IPS-20b (cell line): ENCODE results near the gene TNXB.
"Not testable (repeated sequence)": the region's sequence is repeated elsewhere in the genome, so short reads cannot be mapped to it uniquely, and the experiment has no call there.

Source experiments
- H3K27ac ChIP-seq: one replicate; pipeline ENCODE4 v1.5.1; 2013; ENCODE audit warnings: low read length
- H3K27me3 ChIP-seq: 2 replicates; pipeline ENCODE4 v1.6.1; 2013; ENCODE audit warnings: mild to moderate bottlenecking, low read length, inconsistent platforms; ENCODE audit not compliant: insufficient read depth
- H3K36me3 ChIP-seq: 2 replicates; pipeline ENCODE4 v1.6.1; 2013; ENCODE audit warnings: low read depth, mild to moderate bottlenecking, inconsistent platforms, low read length, moderate library complexity; ENCODE audit not compliant: insufficient read depth
- H3K4me1 ChIP-seq: 2 replicates; pipeline ENCODE4 v1.6.1; 2013; ENCODE audit warnings: mild to moderate bottlenecking, control low read depth, inconsistent platforms, low read length, moderate library complexity; ENCODE audit not compliant: insufficient read depth
- H3K4me3 ChIP-seq: 2 replicates; pipeline ENCODE4 v1.5.1; 2013; ENCODE audit warnings: mild to moderate bottlenecking, low read length, inconsistent platforms
- H3K9ac ChIP-seq: 2 replicates; pipeline ENCODE4 v1.6.1; 2013; ENCODE audit warnings: low read depth, mild to moderate bottlenecking, inconsistent platforms, low read length, moderate library complexity
- H3K9me3 ChIP-seq: 2 replicates; pipeline ENCODE4 v1.6.1; 2013; ENCODE audit warnings: mild to moderate bottlenecking, low read depth, low read length, inconsistent platforms; ENCODE audit not compliant: insufficient read depth

TNXB gene

GRCh38 chr6:32037598-32038524, 71.3 kb downstream of the TNXB start, which contains the start of gene CYP21A2:
Gene CYP21A2, plus strand, starts transcription at chr6:32038415. Its CDS starts 8 bp downstream, at chr6:32038423.
- not testable (repeated sequence) for H3K36me3 ChIP-seq, H3K27ac ChIP-seq, H3K9ac ChIP-seq, H3K27me3 ChIP-seq, H3K4me1 ChIP-seq, H3K9me3 ChIP-seq, H3K4me3 ChIP-seq

GRCh38 chr6:32037136-32037535, 72.0 kb downstream of the TNXB start:
- H3K27me3 ChIP-seq, H3K27ac ChIP-seq, H3K9ac ChIP-seq, H3K4me1 ChIP-seq, H3K36me3 ChIP-seq, H3K4me3 ChIP-seq, H3K9me3 ChIP-seq: not testable (repeated sequence)

DNA sequence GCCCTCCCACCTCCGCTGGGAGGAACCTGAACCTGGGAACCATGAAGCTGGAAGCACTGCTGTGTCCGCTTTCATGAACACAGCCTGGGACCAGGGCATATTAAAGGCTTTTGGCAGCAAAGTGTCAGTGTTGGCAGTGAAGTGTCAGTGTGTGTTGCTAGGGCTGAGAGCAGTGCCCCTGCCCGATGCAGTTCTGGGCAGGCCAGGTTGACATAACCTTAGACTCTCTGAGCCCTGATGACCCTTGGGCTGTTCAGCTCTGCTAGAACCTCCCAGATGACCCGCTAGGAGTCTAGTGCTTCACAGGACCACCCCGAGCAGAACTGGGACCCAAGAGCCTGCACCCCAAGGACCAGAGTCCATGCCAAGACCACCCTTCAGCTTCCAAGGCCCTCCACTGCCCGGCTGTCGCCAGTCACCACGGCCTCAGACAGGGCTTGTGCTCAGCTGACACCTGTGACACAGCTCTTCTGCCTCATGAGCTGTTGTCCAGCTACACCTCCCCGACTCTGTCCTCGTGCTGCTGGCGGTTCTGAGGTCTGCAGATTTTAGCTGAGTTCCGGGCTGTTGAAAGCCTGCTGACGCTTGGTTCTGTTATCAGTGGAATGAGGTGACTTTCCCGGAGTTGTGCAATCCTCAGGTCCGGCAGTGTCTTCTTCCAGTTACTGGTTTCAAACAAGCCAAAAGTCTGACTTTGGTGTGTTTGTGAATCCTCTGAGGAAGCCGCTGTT, 73.7 kb downstream of the TNXB start:
- H3K27me3 ChIP-seq, H3K9ac ChIP-seq, H3K27ac ChIP-seq, H3K36me3 ChIP-seq, H3K4me3 ChIP-seq, H3K9me3 ChIP-seq, H3K4me1 ChIP-seq: not testable (repeated sequence)

- not testable (repeated sequence) for H3K9ac ChIP-seq, H3K27me3 ChIP-seq, H3K4me3 ChIP-seq, H3K27ac ChIP-seq, H3K4me1 ChIP-seq, H3K36me3 ChIP-seq, H3K9me3 ChIP-seq
These were observed 79.6 kb downstream of the TNXB start for GRCh38 chr6:32029553-32029952.

- not testable (repeated sequence) for H3K9me3 ChIP-seq, H3K4me3 ChIP-seq, H3K4me1 ChIP-seq, H3K9ac ChIP-seq, H3K27me3 ChIP-seq, H3K36me3 ChIP-seq, H3K27ac ChIP-seq
These were observed 80.5 kb downstream of the TNXB start for GRCh38 chr6:32028631-32029030.

GRCh38 chr6:32022100-32022499, 87.0 kb downstream of the TNXB start:
- H3K4me3 ChIP-seq, H3K4me1 ChIP-seq, H3K36me3 ChIP-seq, H3K27ac ChIP-seq, H3K27me3 ChIP-seq, H3K9me3 ChIP-seq, H3K9ac ChIP-seq: not testable (repeated sequence)

DNA sequence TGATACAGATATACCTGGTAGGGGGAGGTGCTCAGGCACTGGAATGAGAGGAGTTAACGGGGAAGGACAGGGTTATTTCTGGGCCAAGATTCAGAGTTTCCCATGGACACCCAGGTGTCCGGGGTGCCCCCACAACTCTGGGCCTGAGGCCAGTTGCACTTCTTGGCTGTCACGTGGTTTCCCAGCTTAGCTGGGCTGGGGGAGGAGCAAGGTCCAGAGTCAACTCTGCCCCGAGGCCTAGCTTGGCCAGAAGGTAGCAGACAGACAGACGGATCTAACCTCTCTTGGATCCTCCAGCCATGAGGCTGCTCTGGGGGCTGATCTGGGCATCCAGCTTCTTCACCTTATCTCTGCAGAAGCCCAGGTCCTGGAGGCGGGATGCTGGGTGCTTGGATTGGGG, 94.6 kb downstream of the TNXB start, which contains the start of gene C4B:
C4B (plus strand) TSS at position 249 of the 400 bp plus-strand sequence; CDS start at position 300, 51 bp downstream.
- not testable (repeated sequence) for H3K4me3 ChIP-seq, H3K9ac ChIP-seq, H3K27me3 ChIP-seq, H3K9me3 ChIP-seq, H3K36me3 ChIP-seq, H3K27ac ChIP-seq, H3K4me1 ChIP-seq

- not testable (repeated sequence) for H3K4me1 ChIP-seq, H3K36me3 ChIP-seq, H3K27me3 ChIP-seq, H3K4me3 ChIP-seq, H3K27ac ChIP-seq, H3K9me3 ChIP-seq, H3K9ac ChIP-seq
These were observed 95.4 kb downstream of the TNXB start for GRCh38 chr6:32013738-32014137.

- H3K9me3 ChIP-seq, H3K27ac ChIP-seq, H3K9ac ChIP-seq, H3K4me1 ChIP-seq, H3K4me3 ChIP-seq, H3K36me3 ChIP-seq, H3K27me3 ChIP-seq: not testable (repeated sequence)
These were observed 96.1 kb downstream of the TNXB start for GRCh38 chr6:32012941-32013617.

DNA sequence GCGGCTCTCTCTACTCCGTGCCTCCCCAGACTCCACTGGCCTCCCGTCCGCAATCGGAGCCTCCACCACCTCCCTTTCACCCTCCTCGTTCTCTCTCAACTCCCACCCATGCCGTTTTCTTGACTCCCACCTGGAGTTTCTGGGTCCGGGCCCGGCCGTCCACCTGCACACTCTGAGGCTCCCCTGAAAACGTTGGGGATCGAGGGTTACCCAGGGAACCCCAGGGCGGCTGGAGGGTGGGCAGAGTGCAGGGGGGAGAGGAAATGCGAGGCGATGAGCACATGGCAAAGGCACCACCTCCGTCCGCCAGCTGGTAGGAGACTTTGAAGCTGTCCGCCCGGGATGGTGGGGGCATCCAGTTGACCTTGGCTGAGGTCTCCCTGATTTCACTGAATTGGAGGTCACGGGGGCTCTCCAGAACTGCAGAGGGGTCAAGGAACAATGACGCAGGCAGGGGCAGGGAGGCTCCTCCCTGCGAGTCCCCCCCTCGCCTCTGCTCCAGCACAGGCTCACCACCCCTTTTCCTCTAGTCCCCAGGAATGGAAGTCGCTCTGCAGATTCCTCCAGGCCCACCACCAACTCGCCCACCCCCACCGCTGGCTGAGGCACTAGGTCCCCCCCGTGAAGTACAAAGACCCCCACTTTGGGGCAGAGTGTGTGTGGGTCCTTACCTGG, 98.1 kb downstream of the TNXB start:
- H3K4me3 ChIP-seq, H3K27me3 ChIP-seq, H3K36me3 ChIP-seq, H3K27ac ChIP-seq, H3K4me1 ChIP-seq, H3K9ac ChIP-seq, H3K9me3 ChIP-seq: not testable (repeated sequence)

DNA sequence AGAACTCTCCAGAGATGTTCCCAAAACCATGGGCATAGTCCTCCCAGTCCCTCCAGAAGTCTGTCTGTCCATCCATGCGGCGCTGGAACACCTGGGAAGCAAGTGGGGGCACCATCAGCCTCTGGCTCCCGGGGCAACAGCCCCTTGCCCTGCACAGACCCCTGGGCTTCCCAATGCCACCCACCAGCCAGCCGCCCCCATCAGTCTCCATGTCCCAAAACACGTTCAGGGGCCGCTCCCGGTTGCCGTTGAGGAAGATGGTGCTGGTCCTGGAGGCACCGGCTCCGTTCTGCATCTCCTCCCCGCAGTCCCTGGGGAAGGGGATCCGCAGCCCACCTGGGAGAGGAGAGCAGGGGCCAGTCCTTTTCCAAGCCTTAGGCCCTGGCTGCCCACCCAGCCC, 99.6 kb downstream of the TNXB start:
- not testable (repeated sequence) for H3K4me3 ChIP-seq, H3K27me3 ChIP-seq, H3K36me3 ChIP-seq, H3K9ac ChIP-seq, H3K27ac ChIP-seq, H3K9me3 ChIP-seq, H3K4me1 ChIP-seq
